Loucy (cell line): Measurements from ENCODE around the gene STMP1.
"Not testable (repeated sequence)": the region's sequence is repeated elsewhere in the genome, so short reads cannot be mapped to it uniquely, and the experiment has no call there.

Source experiments
- H2AFZ ChIP-seq: fragments of 200-600 bp; sonication (generic); 2 replicates; pipeline ENCODE4 v1.6.0; 2016; ENCODE audit warnings: antibody characterized with exemption, mild to moderate bottlenecking, low read length, moderate library complexity
- H3F3A ChIP-seq: fragments of 200-600 bp; 2 replicates; pipeline ENCODE4 v1.6.0; 2016; ENCODE audit warnings: antibody characterized with exemption, low read depth, mild to moderate bottlenecking
- H3K27me3 ChIP-seq: fragments of 200-600 bp; sonication (generic); 2 replicates; pipeline ENCODE4 v1.6.1; 2014; ENCODE audit warnings: low read length, mild to moderate bottlenecking; ENCODE audit not compliant: insufficient read depth, poor library complexity, severe bottlenecking
- H3K36me3 ChIP-seq: fragments of 200-600 bp; sonication (generic); 2 replicates; pipeline ENCODE4 v1.6.1; 2016; ENCODE audit warnings: low read length; ENCODE audit not compliant: insufficient read depth
- H3K4me1 ChIP-seq: fragments of 200-600 bp; sonication (generic); 2 replicates; pipeline ENCODE4 v1.5.1; 2014; ENCODE audit warnings: low read length, mild to moderate bottlenecking; ENCODE audit not compliant: insufficient read depth, poor library complexity, severe bottlenecking
- H3K4me2 ChIP-seq: fragments of 200-600 bp; sonication (generic); 2 replicates; pipeline ENCODE4 v1.6.0; 2014; ENCODE audit warnings: antibody characterized with exemption, low read length, low read depth, mild to moderate bottlenecking; ENCODE audit not compliant: poor library complexity, severe bottlenecking
- H3K4me3 ChIP-seq: fragments of 200-600 bp; sonication (generic); 2 replicates; pipeline ENCODE4 v1.5.1; 2014; ENCODE audit warnings: low read length, mild to moderate bottlenecking, mixed read lengths; ENCODE audit not compliant: poor library complexity, severe bottlenecking
- H3K79me2 ChIP-seq: fragments of 200-600 bp; sonication (generic); 2 replicates; pipeline ENCODE4 v1.6.1; 2014; ENCODE audit warnings: low read length; ENCODE audit not compliant: insufficient read depth
- H3K9ac ChIP-seq: fragments of 200-600 bp; sonication (generic); 2 replicates; pipeline ENCODE4 v1.6.0; 2014; ENCODE audit warnings: mild to moderate bottlenecking, low read depth, low read length, moderate library complexity; ENCODE audit not compliant: poor library complexity, severe bottlenecking
- H3K9me2 ChIP-seq: fragments of 200-600 bp; sonication (generic); replicated peaks from 2 replicates; pipeline ENCODE4 v1.6.1; 2016; ENCODE audit warnings: low read depth, low read length, mixed read lengths
- H3K9me3 ChIP-seq: fragments of 200-600 bp; sonication (generic); 2 replicates; pipeline ENCODE4 v1.6.1; 2014; ENCODE audit warnings: mild to moderate bottlenecking, antibody characterized with exemption, low read length, low read depth; ENCODE audit not compliant: insufficient read depth
- H4K20me1 ChIP-seq: fragments of 200-600 bp; sonication (generic); 2 replicates; pipeline ENCODE4 v1.6.0; 2014; ENCODE audit warnings: antibody characterized with exemption, low read length, mild to moderate bottlenecking; ENCODE audit not compliant: insufficient read depth, poor library complexity, severe bottlenecking
- CTCF ChIP-seq: fragments of 200-600 bp; sonication (generic); conservative IDR thresholded peaks from 2 replicates; pipeline ENCODE4 v1.5.1; 2014; ENCODE audit warnings: mild to moderate bottlenecking, antibody characterized with exemption, low read length
- EZH2phosphoT487 ChIP-seq: fragments of 200-600 bp; IDR thresholded peaks from 2 replicates; pipeline ENCODE4 v1.6.1; 2018; ENCODE audit warnings: antibody characterized with exemption, mild to moderate bottlenecking, moderate library complexity, borderline replicate concordance

STMP1 gene

GRCh38 chr7:135666846-135667245 lies 4.5 kb downstream of the STMP1 start:
- H3F3A ChIP-seq = no peaks in the 10 kb centered on the region
- peak overlapping the region; percentile 64 for H3K4me2 ChIP-seq
- peaks cover 79% of the 10 kb centered on the region for H3K79me2 ChIP-seq
- H3K9me2 ChIP-seq = no peaks in the 10 kb centered on the region
- no peaks in the 10 kb centered on the region for H3K9me3 ChIP-seq
- H3K4me1 ChIP-seq = peaks cover 20% of the 10 kb centered on the region
- no peaks in the 10 kb centered on the region for H3K27me3 ChIP-seq
- 0 out of 2 replicates have a peak, but pooled peaks cover 3% of the 10 kb centered on the region for H3K36me3 ChIP-seq
- peaks cover 26% of the 10 kb centered on the region for H4K20me1 ChIP-seq
- peak overlapping the region; percentile 23 for H3K4me3 ChIP-seq
- no peak overlapping the region for H2AFZ ChIP-seq
- TF ChIP-seq CTCF (no peak), EZH2phosphoT487 (no peak)
- no peak overlapping the region for H3K9ac ChIP-seq

GRCh38 chr7:135667626-135668025 lies 5.3 kb downstream of the STMP1 start:
- H2AFZ ChIP-seq, H3K9me2 ChIP-seq, H3F3A ChIP-seq, H3K4me2 ChIP-seq, H3K9ac ChIP-seq, H3K36me3 ChIP-seq, H3K9me3 ChIP-seq, H3K27me3 ChIP-seq, H3K4me3 ChIP-seq: not testable (repeated sequence)
- H3K4me1 ChIP-seq = peaks cover 17% of the 10 kb centered on the region
- peaks cover 80% of the 10 kb centered on the region for H3K79me2 ChIP-seq
- H4K20me1 ChIP-seq = peaks cover 26% of the 10 kb centered on the region

GRCh38 chr7:135668852-135669395 lies 6.6 kb downstream of the STMP1 start:
- not testable (repeated sequence) for H3K27me3 ChIP-seq, H3K9me3 ChIP-seq, H3F3A ChIP-seq, H3K9ac ChIP-seq, H3K4me3 ChIP-seq, H3K4me2 ChIP-seq, H2AFZ ChIP-seq, H3K9me2 ChIP-seq
- H3K4me1 ChIP-seq = peaks cover 11% of the 10 kb centered on the region
- H4K20me1 ChIP-seq = peaks cover 17% of the 10 kb centered on the region
- H3K36me3 ChIP-seq = peaks cover 12% of the 10 kb centered on the region; the same call in 1 of the 2 replicates
- H3K79me2 ChIP-seq = peaks cover 68% of the 10 kb centered on the region

- H3K27me3 ChIP-seq = no peaks in the 10 kb centered on the region
- H3K79me2 ChIP-seq = peaks cover 59% of the 10 kb centered on the region
- no peak overlapping the region for H2AFZ ChIP-seq
- no peaks in the 10 kb centered on the region for H3F3A ChIP-seq
- H3K4me3 ChIP-seq = no peak overlapping the region
- TF ChIP-seq CTCF = no peak
- TF ChIP-seq EZH2phosphoT487 = no peak
- H3K36me3 ChIP-seq = peaks cover 21% of the 10 kb centered on the region; the same call in 1 of the 2 replicates
- H3K9ac ChIP-seq = no peak overlapping the region
- H3K4me2 ChIP-seq = peak overlapping the region; percentile 7
- peaks cover 4% of the 10 kb centered on the region for H3K4me1 ChIP-seq
- H3K9me2 ChIP-seq = no peaks in the 10 kb centered on the region
- H4K20me1 ChIP-seq = peaks cover 8% of the 10 kb centered on the region
- H3K9me3 ChIP-seq = no peaks in the 10 kb centered on the region
Measured at GRCh38 chr7:135669774-135670173, 7.5 kb downstream of the STMP1 start.
